ENCODE measurements around the gene TNFRSF4. TPM values are rescaled to one million over a fixed set of nuclear protein-coding genes. Genes with fewer than 3 reads are reported as not detected.

The TNFRSF4 gene
- total RNA-seq, 1 experiment from 2014 or later: not detected

DNA sequence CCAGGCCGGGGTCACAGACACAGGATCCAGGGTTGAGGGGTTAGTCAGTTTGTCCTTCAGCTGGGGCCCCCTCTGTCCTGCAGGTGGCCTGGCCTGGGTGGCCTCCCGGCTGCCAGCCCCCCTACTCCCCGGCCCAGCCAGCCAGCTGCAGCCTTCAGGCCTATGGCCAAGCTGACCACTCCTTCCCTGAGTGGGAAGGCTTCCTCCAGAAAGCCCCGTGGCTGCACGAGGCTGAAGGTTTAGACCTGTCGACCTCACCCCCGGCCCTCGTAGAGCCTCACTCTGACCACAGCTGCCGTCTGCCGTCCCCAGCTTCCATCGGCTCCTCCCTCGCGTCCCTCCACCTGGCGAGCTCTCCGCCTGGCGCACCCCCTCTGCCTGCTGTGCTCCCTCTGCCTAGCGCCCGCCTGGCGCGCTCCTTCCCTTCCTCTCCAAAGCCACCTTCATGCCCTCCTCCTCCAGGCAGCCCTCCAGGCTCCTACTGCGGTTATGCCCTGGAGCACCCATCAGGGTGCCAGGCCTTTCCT, 30.7 kb downstream of the TNFRSF4 start:
- H3K4me3 ChIP-seq (ENCODE audit: low read length): no peak overlapping the region
- H3K9me2 ChIP-seq (replicated peaks; ENCODE audit: insufficient read depth, low read length): no peaks in the 10 kb centered on the region
- H3K27me3 ChIP-seq (ENCODE audit: low read length): no peaks in the 10 kb centered on the region
- H3K9me3 ChIP-seq (ENCODE audit: low read length): no peaks in the 10 kb centered on the region
- no peaks in the 10 kb centered on the region for H3K79me2 ChIP-seq (ENCODE audit: low read length)
- no peak overlapping the region for H3K4me2 ChIP-seq (ENCODE audit: low read depth, low read length, poor library complexity, severe bottlenecking)
- H2AFZ ChIP-seq (ENCODE audit: low read length): no peak overlapping the region
- no peak overlapping the region for H3K27ac ChIP-seq (ENCODE audit: low read length)
- H4K20me1 ChIP-seq (ENCODE audit: insufficient read depth, low read depth, low read length): 0 out of 2 replicates have a peak, but pooled peaks cover 6% of the 10 kb centered on the region
- H3K9ac ChIP-seq (ENCODE audit: low read length): no peak overlapping the region
- no peaks in the 10 kb centered on the region for H3K36me3 ChIP-seq (ENCODE audit: insufficient read depth, low read length)
- H3K4me1 ChIP-seq (ENCODE audit: low read length): peaks cover 6% of the 10 kb centered on the region
- DNase-seq: no peak

DNA sequence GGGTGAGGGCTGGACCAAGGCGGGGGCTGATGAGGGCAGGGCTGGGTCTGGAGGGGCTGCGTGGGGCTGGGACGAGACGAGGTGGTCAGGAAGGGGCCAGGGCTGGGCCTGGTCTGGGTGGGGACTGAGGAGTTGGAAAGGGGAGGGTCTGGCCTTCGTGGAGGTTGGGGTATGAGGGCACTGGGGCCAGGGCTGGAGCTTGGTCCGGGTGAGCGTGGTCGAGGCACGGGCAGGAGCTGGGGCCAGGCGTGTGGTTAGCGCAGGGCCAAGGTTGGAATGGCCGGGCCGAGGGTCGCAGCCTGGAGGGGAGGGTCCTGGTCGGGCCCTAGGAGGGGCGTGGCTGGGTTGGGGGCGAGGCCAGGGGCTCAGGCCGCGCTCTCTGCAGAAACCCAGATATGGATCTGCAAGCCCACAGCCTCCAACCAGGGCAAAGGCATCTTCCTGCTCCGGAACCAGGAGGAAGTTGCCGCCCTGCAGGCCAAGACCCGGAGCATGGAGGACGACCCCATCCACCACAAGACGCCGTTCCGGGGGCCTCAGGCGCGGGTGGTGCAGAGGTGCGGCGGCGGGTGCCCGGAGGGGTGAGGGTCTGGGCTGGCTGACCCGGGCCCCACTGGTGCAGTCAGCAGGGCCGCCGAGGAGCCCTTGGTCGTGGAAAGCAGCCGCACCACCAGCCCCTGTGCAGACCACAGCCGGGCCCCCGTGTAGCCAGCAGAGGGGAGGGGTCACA, 31.3 kb downstream of the TNFRSF4 start:
- Histone ChIP-seq H3K4me2 (ENCODE audit: low read depth, low read length, poor library complexity, severe bottlenecking) (no peak overlapping the region), H3K27ac (ENCODE audit: low read length) (no peak overlapping the region), H3K9me2 (replicated peaks; ENCODE audit: insufficient read depth, low read length) (no peaks in the 10 kb centered on the region), H3K9me3 (ENCODE audit: low read length) (no peaks in the 10 kb centered on the region), H3K4me1 (ENCODE audit: low read length) (peaks cover 6% of the 10 kb centered on the region), H2AFZ (ENCODE audit: low read length) (no peak overlapping the region), H3K4me3 (ENCODE audit: low read length) (no peak overlapping the region), H3K27me3 (ENCODE audit: low read length) (no peaks in the 10 kb centered on the region), H3K79me2 (ENCODE audit: low read length) (no peaks in the 10 kb centered on the region), H3K36me3 (ENCODE audit: insufficient read depth, low read length) (no peaks in the 10 kb centered on the region), H4K20me1 (ENCODE audit: insufficient read depth, low read depth, low read length) (0 out of 2 replicates have a peak, but pooled peaks cover 6% of the 10 kb centered on the region), H3K9ac (ENCODE audit: low read length) (no peak overlapping the region)
- no peak for DNase-seq

DNA sequence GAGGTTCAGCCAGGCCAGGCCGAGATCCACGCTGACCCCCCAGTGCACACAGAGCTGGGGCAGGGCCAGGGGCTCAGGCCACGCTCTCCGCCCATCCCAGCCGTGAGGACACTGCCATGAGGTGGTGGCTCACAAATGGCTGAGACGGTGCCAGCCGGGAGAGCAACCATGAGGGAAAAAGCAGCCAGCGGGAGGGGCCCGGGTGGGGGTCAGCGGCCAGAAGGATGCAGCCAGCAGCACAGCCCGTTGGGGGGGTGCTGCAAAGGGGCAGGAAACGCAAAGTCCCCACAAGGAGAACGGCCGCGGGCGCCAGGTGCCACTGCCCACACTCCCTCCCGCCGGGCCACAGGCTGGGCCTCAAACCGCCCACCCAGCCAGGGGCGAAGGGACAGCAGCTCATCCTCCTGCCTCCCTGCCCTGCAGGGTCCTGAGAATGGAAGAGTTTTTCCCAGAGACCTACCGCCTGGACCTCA, 32.0 kb downstream of the TNFRSF4 start:
- H3K36me3 ChIP-seq (ENCODE audit: insufficient read depth, low read length): no peaks in the 10 kb centered on the region
- DNase-seq: no peak
- no peak overlapping the region for H3K4me2 ChIP-seq (ENCODE audit: low read depth, low read length, poor library complexity, severe bottlenecking)
- no peaks in the 10 kb centered on the region for H3K9me2 ChIP-seq (replicated peaks; ENCODE audit: insufficient read depth, low read length)
- H3K79me2 ChIP-seq (ENCODE audit: low read length): no peaks in the 10 kb centered on the region
- H3K27ac ChIP-seq (ENCODE audit: low read length): no peak overlapping the region
- H4K20me1 ChIP-seq (ENCODE audit: insufficient read depth, low read depth, low read length): 0 out of 2 replicates have a peak, but pooled peaks cover 6% of the 10 kb centered on the region
- H3K4me3 ChIP-seq (ENCODE audit: low read length): no peak overlapping the region
- H3K27me3 ChIP-seq (ENCODE audit: low read length): no peaks in the 10 kb centered on the region
- H3K9ac ChIP-seq (ENCODE audit: low read length): no peak overlapping the region
- no peak overlapping the region for H2AFZ ChIP-seq (ENCODE audit: low read length)
- peaks cover 6% of the 10 kb centered on the region for H3K4me1 ChIP-seq (ENCODE audit: low read length)
- no peaks in the 10 kb centered on the region for H3K9me3 ChIP-seq (ENCODE audit: low read length)

DNA sequence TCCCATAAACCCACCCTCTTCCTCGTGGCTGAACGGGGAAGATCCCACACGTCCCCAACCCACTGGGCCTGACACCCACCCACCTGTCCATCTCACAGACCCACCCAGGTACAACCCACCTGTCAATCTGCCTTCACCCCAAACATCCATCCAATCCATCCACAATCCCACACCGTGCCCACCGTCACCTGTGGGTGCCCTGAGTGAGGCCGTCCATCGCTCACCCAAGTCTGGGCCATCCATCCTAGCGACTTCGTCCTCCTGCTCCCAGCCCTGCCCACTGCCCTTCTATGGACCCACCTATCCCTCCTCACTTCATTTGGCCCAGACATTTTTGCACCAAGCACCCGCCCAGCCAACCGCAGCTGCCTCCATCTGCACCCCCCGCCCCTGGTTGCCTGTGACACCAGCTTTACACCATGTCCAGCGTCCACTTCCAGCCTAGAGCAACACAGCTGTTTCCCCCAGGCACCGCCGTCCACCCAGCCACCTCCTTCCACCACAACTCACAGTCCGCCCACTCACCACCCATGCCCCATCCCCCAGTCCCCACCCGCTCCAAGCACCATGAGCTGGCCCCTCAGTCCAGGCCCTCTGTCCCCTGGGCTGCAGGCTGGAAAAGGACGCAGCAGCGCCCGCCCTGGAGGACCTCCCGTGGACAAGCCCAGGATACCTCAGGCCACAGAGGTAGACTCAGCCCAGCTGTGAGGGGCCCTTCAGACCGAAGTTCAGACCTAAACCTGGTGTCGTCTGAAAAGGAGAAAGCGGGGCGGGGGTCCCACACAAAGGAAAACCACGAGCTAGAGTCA, 32.6 kb downstream of the TNFRSF4 start:
- Histone ChIP-seq H3K9me3 (ENCODE audit: low read length) (no peaks in the 10 kb centered on the region), H3K79me2 (ENCODE audit: low read length) (no peaks in the 10 kb centered on the region), H3K4me3 (ENCODE audit: low read length) (no peak overlapping the region), H3K36me3 (ENCODE audit: insufficient read depth, low read length) (no peaks in the 10 kb centered on the region), H3K9ac (ENCODE audit: low read length) (no peak overlapping the region), H4K20me1 (ENCODE audit: insufficient read depth, low read depth, low read length) (0 out of 2 replicates have a peak, but pooled peaks cover 6% of the 10 kb centered on the region), H2AFZ (ENCODE audit: low read length) (no peak overlapping the region), H3K4me2 (ENCODE audit: low read depth, low read length, poor library complexity, severe bottlenecking) (no peak overlapping the region), H3K9me2 (replicated peaks; ENCODE audit: insufficient read depth, low read length) (no peaks in the 10 kb centered on the region), H3K27me3 (ENCODE audit: low read length) (no peaks in the 10 kb centered on the region), H3K4me1 (ENCODE audit: low read length) (peaks cover 6% of the 10 kb centered on the region), H3K27ac (ENCODE audit: low read length) (no peak overlapping the region)
- no peak for DNase-seq

DNA sequence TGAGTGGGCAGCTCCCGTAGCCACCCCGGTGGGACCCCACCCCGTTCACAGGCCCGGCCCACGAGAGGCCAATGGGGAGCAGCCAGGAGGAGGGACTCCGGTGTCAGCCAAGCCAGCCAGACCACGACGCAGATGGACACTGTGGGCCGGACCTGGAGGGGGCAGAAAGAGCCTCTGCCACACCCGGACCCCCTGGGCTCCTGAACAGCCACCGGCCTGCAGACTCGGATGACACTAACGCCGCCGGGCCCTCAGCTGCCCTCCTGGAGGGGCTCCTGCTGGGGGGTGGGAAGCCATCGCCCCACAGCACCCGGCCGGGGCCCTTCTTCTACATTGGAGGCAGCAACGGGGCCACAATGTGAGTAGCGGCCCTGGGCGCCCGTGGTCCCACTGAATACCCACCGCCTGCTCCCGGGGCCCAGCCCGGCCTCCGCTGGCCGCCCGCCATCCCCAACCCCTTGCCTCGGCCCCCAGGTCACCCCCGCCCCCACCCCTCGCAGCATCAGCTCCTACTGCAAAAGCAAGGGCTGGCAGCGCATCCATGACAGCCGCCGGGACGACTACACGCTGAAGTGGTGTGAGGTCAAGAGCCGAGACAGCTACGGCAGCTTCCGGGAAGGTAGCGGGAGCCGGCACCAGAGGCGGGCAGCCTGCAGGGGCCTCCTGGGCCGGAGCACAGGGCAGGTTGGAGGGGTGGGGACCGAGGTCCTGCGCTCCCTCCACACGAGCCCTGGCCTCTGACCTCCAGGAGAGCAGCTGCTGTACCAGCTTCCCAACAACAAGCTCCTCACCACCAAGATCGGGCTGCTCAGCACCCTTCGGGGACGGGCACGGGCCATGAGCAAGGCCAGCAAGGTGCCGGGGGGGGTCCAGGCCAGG, 33.7 kb downstream of the TNFRSF4 start:
- Histone ChIP-seq H3K27me3 (ENCODE audit: low read length) (no peaks in the 10 kb centered on the region), H3K79me2 (ENCODE audit: low read length) (no peaks in the 10 kb centered on the region), H3K9me3 (ENCODE audit: low read length) (no peaks in the 10 kb centered on the region)

DNA sequence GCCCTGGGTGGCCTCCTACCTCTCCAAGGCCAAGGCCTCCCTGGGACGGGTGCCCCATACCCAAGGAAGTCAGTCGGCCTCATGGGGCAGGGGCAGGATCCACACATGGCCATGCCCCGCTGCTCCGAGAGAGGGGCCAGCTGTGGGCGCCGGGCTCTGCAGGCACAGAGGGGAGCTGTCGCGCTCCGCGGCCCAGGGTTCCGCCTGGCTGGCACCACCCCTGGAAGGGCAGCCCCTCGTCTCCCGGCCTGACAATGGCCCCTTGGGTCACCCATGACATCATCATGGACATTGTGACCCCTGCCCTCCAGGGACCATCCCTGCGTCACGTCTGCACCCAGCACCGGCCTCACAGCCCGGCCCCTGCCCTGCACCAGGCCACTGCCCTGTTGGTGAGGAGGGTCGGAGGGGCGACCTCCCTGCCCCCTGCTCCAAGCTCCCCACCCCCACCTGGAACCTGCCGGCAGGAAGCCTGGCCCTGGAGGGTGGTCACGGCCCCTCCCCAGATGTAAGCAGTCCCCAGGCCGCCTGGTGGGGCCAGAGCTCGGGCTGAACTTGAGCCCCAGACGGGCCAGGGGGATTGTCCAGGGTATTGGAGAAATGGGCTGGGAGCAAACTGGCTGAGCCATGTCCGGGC, 34.5 kb downstream of the TNFRSF4 start:
- Histone ChIP-seq H3K4me2 (ENCODE audit: low read depth, low read length, poor library complexity, severe bottlenecking) (no peak overlapping the region), H3K79me2 (ENCODE audit: low read length) (no peaks in the 10 kb centered on the region)
- DNase-seq: no peak

More for the DNA sequence above, 33.7 kb downstream of the TNFRSF4 start:
- peaks cover 6% of the 10 kb centered on the region for H3K4me1 ChIP-seq (ENCODE audit: low read length)
- 0 out of 2 replicates have a peak, but pooled peaks cover 6% of the 10 kb centered on the region for H4K20me1 ChIP-seq (ENCODE audit: insufficient read depth, low read depth, low read length)
- no peak overlapping the region for H3K4me3 ChIP-seq (ENCODE audit: low read length)
- H3K27ac ChIP-seq (ENCODE audit: low read length): no peak overlapping the region
- peak; percentile 65 for DNase-seq
- no peak overlapping the region for H3K4me2 ChIP-seq (ENCODE audit: low read depth, low read length, poor library complexity, severe bottlenecking)
- H3K36me3 ChIP-seq (ENCODE audit: insufficient read depth, low read length): no peaks in the 10 kb centered on the region
- no peak overlapping the region for H2AFZ ChIP-seq (ENCODE audit: low read length)
- no peaks in the 10 kb centered on the region for H3K9me2 ChIP-seq (replicated peaks; ENCODE audit: insufficient read depth, low read length)
- no peak overlapping the region for H3K9ac ChIP-seq (ENCODE audit: low read length)

DNA sequence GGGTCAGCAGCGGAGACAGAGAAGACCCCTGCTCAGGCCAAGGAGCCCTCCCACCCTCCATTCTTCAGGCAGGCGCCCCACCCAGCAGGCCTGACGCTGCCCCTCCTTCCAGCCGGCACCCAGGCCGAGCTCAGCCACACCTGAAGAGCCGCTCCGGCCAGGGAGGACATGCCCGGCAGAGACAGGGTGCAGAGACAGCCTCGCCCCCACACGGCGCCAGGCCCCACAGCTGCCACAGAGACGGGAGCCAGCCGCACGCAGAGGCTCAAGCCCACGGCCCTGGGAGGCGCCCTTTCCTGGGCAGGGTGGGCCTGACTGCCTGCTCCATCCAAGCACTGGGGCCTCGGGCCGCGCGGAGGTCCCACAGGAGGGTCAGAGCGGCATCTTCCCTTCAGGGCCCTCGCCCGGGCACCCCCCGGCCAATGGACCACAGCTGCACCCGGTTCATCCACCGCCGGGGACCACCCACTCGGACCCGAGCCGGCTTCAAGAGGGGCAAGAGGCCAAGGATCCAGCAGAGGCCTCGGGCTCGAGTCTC, 35.1 kb downstream of the TNFRSF4 start:
- no peak for DNase-seq
- H3K4me1 ChIP-seq (ENCODE audit: low read length): peaks cover 6% of the 10 kb centered on the region
- no peaks in the 10 kb centered on the region for H3K79me2 ChIP-seq (ENCODE audit: low read length)
- no peak overlapping the region for H3K27ac ChIP-seq (ENCODE audit: low read length)
- H2AFZ ChIP-seq (ENCODE audit: low read length): no peak overlapping the region
- no peaks in the 10 kb centered on the region for H3K9me2 ChIP-seq (replicated peaks; ENCODE audit: insufficient read depth, low read length)
- H3K36me3 ChIP-seq (ENCODE audit: insufficient read depth, low read length): no peaks in the 10 kb centered on the region
- H3K4me2 ChIP-seq (ENCODE audit: low read depth, low read length, poor library complexity, severe bottlenecking): no peak overlapping the region
- no peaks in the 10 kb centered on the region for H3K27me3 ChIP-seq (ENCODE audit: low read length)
- H4K20me1 ChIP-seq (ENCODE audit: insufficient read depth, low read depth, low read length): 0 out of 2 replicates have a peak, but pooled peaks cover 6% of the 10 kb centered on the region
- H3K4me3 ChIP-seq (ENCODE audit: low read length): no peak overlapping the region
- no peak overlapping the region for H3K9ac ChIP-seq (ENCODE audit: low read length)
- H3K9me3 ChIP-seq (ENCODE audit: low read length): no peaks in the 10 kb centered on the region

More for the DNA sequence above, 34.5 kb downstream of the TNFRSF4 start:
- no peak overlapping the region for H3K9ac ChIP-seq (ENCODE audit: low read length)
- no peaks in the 10 kb centered on the region for H3K27me3 ChIP-seq (ENCODE audit: low read length)
- no peaks in the 10 kb centered on the region for H3K9me3 ChIP-seq (ENCODE audit: low read length)
- H2AFZ ChIP-seq (ENCODE audit: low read length): no peak overlapping the region
- no peak overlapping the region for H3K4me3 ChIP-seq (ENCODE audit: low read length)
- no peak overlapping the region for H3K27ac ChIP-seq (ENCODE audit: low read length)
- H3K36me3 ChIP-seq (ENCODE audit: insufficient read depth, low read length): no peaks in the 10 kb centered on the region
- H3K4me1 ChIP-seq (ENCODE audit: low read length): peaks cover 6% of the 10 kb centered on the region
- no peaks in the 10 kb centered on the region for H3K9me2 ChIP-seq (replicated peaks; ENCODE audit: insufficient read depth, low read length)
- H4K20me1 ChIP-seq (ENCODE audit: insufficient read depth, low read depth, low read length): 0 out of 2 replicates have a peak, but pooled peaks cover 6% of the 10 kb centered on the region

All from Karpas-422 (cell line).